GM21423 (cell line): Measurements from ENCODE around the gene CCDC174.

Source experiments
- ATAC-seq: cut with Tn5 transposase; IDR thresholded peaks from one replicate; pipeline ENCODE4 v1.9.1; 2021; ENCODE audit warnings: mild to moderate bottlenecking, moderate library complexity; ENCODE audit not compliant: unreplicated experiment

CCDC174 gene

DNA sequence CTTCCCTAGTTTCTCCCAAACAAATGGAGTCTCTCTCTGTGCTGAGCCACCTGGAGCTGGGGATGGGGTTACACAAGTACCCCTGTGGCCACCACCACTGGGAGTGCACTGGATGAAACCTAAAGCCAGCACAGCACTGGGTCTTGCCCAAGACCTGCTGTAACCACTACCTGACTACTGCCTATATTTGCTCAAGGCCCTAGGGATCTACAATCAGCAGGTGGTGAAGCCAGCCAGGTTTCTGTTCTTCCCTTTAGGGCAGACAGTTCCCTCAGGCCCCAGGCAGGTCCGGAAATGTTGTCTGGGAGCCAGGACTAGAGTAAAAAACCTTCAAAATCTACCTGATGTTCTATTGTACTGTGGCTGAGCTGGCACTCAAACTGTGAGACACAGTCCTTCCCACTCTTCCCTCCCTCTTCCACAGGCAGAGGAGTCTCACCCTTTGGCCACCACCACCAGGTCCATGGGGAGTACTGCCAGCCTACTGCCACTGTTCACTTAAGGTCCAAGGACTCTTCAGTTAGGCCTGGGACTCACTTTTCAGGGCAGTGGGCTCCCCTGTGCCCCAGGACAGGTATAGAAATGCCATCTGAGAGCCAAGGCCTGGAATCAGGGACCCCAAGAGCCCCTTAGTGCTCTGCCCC lies 47.2 kb downstream of the CCDC174 start:
- no peak for ATAC-seq

DNA sequence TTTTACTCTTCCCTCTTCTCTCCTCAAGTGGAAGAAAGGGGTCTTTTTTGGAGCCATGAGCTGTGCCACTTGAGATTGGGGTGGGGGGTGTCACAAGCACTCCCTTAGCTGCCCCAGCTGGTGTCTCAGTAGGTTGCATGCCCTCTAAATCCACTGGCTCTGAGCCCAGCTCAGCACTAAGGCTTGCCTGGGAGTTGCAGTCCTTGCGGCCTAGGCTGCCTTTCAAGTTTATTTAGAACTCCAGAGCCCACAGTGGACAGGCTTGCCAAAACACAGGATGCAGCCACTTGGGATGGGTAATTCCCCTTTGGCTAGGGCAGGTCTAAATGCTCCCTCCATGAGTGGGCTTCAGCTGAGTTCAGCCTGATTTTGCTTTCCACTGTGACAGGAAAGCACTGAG lies 48.1 kb downstream of the CCDC174 start:
- no peak for ATAC-seq

DNA sequence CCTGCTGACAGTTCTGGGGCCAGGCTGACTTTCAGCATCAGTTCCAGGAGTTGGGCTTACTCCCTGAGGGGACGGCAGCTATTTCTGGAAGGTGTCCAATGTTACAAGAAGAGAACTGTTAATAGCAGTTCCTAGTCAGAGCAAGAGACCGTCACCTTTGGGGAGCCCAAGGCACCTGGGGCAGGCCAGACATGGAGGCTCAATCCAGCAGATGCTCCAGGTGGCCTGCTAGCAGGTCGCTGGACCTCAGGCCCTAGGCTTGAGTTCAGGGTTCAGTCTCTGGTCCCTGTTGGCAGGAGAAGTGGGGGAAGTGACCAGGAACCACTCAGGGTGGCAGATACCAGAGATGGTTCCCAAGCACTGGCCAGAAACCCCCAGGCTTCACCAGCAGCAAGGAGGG lies 49.3 kb downstream of the CCDC174 start:
- ATAC-seq: no peak

DNA sequence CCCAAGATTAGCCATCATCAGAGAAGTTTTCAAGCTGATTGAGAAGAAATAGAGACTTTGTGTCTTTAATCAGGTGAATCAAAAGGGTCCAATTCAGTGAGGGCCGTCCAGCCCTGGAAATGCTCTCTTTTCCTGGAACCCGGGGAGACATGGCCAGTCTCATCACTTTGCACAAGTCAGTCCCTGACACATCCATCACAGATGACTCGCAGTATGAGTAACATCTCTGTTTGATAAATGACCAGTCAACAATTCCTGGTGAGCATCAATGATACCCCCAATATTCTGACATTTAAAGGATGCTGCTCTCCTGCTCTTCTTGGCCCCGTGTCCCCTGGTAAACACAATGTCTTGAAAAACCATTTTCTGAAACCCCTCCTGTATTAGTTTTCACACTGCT lies 50.1 kb downstream of the CCDC174 start:
- no peak for ATAC-seq

DNA sequence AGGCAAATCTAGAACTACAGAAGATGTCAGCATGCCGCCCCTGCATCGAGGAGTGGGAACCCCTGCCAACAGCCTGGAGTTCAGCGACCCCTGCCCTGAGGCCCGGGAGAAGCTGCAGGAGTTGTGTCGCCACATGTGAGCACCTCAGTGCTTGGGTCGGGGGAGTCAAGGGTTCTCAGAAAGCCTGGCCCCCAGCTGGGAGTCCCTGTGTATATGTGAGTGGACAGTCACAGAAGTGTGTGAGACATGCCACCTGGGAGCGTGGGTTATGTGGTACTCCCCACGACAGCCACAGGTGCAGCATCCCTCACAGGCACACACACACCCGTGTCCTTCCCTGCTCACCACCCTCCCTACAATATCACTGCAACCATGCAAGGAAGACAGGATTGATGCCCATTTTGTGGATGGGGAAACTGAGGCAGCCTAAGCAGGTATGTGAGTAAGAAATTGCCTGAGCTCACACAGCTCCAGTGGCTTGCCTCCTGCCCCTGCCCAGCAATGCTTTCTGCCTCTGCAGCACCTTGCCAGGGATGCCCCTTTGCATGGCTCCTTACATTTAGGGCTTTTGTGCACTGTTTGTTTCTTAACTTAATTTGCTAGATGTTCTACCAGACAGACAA lies 51.7 kb downstream of the CCDC174 start:
- no peak for ATAC-seq

DNA sequence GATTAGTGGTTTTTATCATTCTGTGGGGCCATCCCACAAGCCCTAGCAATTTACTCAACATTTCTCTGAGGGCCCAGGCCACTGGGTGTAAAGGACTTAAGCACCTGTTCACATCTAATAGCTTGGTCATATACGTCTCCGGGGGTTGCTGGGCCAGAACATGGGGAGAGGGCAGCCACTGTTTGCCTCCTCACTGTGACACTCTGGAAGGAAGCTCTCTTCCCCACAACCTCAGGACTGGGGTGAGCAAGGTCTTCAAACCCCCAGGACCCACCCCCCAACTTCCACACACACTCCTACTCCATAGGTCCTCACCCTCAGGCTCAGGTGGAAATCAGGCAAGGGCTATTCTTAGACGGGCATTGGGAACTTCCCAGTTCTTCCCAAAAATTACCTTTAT lies 52.2 kb downstream of the CCDC174 start:
- ATAC-seq: no peak

DNA sequence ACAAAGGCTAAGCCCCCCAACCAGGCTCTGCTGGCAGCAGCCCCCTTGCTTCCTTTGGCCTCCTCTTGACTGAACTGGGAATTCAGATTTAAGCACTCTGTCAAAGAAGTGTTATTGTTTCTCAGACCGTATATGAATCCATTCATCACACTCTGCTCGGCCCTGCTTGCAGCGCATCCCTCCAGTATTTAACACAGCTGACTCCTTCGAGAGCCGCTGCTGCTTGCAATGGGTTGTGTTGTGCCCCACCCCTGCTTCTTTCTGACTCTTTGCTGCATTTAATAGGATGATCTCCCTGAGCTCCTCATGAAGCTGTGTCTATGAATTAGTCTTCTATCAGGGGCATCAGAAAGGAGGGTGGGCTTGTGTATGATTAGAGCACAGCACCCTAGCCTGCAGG lies 54.5 kb downstream of the CCDC174 start:
- no peak for ATAC-seq

DNA sequence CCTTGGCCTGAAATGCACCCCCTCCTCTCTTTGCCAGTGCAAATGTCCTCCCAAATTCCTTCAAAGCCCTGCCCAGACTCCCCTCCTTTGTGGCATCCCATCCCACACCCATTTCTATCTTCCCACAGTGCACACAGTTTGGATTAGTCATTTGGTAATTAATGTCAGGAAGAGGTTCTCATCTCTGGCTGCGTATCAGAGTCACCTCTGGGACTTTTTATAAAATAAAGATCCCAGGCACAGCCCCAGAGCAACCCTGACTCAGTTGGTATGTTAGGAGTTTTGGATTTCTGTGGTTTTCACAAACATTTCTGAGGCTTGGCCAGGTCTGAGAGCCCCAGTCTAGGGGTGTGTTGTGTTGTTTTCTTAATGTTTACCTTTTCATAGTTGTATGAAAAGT lies 65.0 kb downstream of the CCDC174 start:
- ATAC-seq: no peak

DNA sequence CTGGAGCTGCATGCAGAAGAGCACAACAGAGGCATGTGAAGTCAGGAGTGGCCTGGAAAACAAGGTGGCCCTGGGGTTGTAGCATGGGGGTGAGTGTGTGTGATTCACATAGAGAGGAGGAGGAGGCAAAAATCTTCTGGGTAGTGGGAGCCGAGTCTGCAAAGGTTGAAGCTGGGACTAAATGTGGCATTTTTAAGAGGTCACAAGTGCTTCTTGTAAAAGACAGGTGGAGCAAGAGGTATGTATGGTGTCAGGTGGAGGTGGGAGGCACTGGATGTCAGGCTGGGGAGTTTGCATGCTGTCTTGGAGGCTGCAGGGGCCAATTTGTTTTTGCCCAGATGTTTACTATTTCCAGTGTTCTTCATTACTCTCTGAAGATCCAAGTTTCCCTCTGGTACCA lies 65.7 kb downstream of the CCDC174 start:
- no peak for ATAC-seq

DNA sequence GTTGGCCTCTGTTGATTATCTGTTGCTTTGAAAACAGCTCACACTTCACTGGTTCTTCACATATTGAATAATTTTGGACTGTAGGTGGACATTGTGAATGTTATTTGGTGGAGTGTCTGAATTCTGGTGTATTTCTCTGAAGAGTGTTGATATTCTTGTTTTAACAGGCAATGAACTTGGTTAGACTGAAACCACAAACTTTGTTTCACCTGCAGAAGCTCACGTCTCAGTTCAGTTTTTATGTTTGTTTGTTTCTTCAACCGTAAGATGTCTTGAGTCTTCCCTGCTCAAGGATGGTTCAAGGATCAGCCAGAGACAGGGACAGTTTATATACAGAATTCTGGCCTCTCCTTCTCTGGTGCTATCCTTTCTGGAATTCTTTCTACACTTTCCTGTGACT lies 67.0 kb downstream of the CCDC174 start:
- ATAC-seq: no peak

DNA sequence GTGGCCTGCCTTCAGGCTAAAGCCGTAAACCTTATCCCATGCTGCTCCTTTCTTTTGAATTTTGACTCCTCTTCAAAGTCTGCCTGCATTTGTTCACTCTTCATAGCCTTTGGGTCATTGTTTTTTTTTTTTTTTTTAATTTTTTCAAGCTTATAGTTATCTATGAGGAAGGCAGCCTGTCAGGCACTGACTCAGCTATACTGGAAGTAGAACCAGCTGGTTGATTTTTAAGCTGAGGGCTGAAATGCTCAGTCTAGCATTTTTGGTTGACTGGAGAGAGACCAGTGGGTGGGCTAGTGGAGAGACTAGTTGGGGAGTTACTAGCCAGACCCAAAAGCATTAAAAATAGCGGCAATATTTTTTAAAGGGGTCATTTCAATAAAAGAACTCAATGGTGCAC lies 67.4 kb downstream of the CCDC174 start:
- ATAC-seq: no peak

DNA sequence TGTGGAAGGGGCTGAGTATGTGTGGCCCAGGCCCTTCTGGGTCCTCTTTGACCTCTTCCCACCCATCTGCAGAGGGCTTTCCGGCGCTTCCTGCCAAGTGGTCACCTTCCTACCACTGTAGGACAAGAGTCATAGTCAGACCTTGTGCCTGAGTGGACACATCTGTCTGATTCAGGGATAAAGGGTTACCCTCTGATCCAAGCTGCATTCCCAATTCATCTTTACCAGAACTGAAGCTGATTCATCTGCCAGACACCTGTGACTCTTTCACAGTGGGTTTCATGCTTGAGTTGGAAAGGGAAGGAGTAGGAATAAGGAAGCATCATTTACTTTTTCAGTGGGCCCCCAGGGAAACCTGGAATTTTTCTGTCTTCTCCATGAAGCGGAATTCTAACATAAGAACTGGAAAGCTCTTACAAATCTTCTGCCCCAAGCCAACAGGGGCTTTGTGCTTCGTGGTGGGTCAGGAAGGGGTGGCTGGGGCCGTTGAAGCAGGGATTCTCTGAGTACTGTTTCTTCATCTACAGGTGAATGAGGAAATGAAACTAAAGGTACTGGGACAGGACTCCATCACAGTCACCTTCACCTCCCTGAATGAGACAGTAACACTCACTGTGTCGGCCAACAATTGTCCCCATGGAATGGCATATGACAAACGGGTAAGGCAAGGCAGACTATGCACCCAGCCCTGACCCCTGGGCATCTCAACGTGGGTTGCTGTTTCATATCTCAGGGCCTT lies 69.7 kb downstream of the CCDC174 start:
- ATAC-seq: no peak
